GM19025 (cell line): Measurements from ENCODE around the gene NCF4.

Source experiments
- ATAC-seq: cut with Tn5 transposase; IDR thresholded peaks from one replicate; pipeline ENCODE4 v1.9.1; 2021; ENCODE audit warnings: mild to moderate bottlenecking, low read depth, moderate library complexity; ENCODE audit not compliant: unreplicated experiment

NCF4 gene

DNA sequence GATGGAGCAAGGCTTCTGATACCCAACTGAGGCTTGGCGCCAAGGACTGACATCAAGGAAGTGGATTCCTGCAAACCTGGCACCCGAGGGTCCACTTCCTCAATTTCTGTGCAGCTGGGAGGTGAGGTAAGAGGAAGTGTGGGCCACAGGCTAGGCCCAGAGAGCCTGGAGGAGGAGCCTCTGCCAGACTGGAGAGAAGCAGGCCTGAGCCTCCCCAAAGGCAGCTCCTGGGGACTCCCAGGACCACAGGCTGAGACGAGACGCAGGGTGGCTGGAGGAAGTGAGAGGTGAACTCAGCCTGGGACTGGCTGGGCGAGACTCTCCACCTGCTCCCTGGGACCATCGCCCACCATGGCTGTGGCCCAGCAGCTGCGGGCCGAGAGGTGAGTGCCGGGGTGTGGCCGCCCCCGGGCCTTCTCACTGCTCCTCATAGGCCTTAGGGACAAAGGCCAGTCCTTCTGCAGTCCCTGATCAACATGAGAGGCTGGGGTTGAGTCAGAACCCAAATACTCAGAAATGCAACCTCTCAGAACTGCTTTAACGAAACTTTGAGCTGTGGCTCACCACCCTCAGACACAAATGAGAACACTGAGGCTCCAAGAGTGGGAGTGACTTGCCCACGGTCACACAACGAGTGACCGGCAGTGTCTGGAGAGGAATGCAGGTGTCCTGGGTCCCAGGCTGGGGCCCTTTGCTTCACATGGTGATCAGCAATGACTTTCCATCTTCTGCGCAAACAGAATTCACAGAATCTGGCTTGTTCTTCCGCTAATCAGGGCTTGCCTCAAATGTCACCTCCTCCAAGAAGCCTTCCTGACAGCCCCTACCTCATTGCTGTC lies at the start of gene NCF4:
Gene NCF4, plus strand, starts transcription at position 186 of the 839 bp plus-strand sequence. Its CDS starts 166 bp downstream, at position 352.
- peak; percentile 75 for ATAC-seq

DNA sequence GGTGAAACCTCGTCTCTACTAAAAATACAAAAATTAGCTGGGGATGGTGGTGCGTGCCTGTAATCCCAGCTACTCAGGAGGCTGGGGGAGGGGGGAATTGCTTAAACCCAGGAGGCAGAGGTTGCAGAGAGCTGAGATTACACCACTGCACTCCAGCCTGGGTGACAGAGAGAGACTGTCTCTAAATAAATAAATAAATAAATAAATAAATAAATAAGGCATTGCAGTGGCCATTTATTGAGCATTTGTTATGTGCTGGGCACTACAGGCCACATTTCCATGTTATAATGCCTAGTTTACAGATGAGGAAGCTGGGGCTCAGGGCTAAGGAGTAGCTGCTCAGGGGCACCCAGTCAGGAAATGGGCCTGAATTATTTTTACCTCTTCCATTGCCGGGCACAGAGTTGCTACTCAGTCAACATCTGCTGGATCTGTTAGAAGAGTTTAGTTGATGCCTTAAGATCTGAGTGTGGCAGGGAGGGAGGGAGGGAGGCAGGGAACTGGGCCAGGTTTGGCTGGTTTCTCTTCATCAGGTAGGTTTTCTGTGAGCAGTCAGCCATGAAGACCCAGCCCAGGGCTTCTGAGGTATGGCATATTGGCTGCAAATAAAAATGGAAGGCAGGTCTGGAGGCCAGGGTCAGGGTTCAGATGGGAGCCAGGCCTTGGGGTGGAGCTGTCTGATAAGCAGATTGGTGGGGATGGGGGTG lies 49.6 kb upstream of the NCF4 start:
- ATAC-seq = no peak

DNA sequence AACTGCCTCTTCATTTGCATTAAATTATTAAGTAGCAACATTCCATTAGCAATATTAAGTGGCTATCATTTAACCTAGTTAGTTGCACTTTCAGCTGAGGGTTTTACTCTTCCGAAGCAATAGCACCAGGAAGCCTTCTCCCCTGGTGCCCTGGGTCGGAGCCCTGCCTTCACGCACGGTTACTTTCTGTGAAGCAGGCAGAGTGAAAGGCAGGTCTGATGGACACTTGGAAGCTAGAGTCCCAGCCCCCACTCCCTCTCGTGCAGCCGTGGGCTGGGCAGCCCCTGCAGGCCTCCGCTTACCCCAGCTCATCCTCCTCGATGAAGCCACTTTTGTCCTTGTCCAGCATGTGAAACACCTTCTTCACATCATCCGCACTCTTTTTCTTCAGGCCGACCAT lies 46.0 kb upstream of the NCF4 start:
- ATAC-seq = no peak

DNA sequence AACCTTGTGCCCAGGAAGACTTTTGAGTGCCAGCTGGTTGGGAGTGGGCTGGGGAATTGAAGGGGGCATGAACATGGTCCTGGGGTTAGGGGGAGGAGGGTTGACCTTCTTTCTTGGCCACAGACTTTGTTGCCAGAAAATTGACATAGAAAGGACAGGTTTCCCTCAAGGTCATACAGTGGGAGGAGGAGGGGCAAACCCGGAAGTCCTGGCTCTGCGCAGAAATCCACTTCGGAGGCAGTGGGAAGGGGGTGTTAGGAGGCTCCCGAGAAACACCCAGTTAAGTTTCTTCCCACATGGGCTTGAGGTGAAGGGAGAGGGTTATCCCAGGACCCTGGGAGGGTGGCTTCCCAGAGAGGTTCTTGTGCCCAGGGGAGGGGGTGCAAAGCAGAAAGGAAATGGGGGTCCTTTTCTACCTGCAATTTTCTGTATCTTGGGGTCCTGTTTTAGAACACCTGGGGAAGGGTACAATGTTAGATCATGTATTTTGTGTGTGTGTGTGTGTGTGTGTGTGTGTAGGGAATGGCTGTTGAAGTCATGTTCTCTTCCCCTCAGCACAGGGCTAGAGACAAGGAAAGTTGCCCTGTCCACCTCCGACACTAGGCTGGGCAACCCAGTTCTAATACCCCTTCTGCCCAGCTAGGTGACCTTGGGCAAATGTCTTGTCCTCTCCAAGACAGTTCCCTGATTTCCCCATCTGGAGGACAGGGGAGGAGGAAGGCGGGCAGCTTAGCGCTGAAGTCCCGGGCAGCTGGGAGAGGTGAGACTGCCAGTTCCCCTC lies 45.1 kb upstream of the NCF4 start:
- no peak for ATAC-seq

DNA sequence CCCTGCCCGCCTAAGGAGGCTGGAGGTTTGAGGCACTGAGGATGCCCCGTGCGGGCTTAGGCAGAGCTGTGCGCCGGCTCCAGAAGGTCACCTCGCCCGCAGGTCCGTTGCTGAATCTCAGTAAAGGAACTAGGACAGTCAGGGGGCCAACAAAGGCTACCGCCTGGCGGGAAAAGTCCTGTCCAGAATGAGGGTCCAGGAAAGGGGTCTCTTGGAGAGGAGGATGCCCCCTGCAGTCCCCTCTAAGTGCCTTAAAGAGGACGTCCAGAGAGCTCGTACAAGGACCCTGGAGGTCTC lies 44.5 kb upstream of the NCF4 start:
- ATAC-seq = no peak

DNA sequence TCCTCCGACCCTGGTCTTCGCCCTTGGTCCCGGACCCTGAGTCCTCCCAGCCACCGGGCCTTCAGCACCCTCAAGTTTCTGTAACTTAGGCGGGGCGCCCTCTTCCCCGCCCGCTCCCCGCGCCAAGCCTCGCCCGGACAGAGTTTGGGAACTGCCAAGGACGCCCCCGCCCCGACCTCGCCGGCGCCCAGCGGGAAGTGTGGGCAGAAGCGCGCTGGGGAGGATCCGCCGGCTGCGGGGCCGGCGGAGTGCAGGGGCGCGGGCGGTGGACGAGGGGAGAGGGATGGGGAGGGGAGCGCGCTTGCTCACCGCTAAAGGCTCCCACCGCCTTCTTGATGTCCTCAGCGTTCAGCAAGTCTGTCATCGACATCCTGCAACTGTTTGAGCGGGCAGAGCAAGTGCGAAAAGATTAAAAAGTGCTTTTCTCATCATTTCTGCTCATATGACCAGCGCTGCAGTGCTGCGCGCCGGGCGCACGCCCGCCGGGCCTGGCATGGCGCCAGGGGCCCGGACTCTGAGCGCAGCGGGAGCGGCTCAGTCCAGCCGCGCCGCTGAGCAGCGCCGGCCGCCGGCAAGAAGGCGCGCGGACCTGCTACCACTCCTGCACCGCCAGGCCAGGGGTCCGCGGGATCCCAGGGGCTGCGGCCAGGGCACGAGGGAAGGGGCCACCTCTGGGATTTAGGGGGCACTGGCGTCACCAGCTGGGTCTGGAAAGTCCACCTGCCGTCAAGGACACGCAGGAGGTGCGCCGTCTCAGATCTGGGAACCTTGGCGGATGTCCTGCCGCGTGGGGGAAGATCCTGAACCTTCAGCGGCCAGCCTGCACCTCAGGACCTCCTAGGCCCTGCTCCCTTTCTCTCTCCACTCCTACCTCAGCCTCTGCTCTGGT lies 43.9 kb upstream of the NCF4 start, which contains the start of gene PVALB:
Gene PVALB, minus strand, starts transcription at position 400 of the 889 bp plus-strand sequence. Its CDS starts 30 bp downstream, at position 370.
- no peak for ATAC-seq

DNA sequence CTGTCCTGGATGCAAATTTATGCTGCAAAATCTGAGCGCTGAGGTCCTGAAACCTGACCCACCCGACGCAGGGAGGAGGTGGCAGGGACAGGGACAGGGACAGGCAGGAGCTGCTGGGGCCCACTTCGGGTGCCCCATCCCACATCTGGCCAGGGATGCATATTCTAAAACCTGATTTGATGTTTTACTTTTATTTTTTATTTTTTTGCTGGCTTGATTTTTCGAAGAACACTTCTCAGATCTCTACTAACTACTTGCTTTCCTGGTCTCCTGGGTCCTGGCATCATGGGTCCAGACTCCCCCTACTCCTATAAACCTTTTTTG lies 43.3 kb upstream of the NCF4 start:
- ATAC-seq = no peak

DNA sequence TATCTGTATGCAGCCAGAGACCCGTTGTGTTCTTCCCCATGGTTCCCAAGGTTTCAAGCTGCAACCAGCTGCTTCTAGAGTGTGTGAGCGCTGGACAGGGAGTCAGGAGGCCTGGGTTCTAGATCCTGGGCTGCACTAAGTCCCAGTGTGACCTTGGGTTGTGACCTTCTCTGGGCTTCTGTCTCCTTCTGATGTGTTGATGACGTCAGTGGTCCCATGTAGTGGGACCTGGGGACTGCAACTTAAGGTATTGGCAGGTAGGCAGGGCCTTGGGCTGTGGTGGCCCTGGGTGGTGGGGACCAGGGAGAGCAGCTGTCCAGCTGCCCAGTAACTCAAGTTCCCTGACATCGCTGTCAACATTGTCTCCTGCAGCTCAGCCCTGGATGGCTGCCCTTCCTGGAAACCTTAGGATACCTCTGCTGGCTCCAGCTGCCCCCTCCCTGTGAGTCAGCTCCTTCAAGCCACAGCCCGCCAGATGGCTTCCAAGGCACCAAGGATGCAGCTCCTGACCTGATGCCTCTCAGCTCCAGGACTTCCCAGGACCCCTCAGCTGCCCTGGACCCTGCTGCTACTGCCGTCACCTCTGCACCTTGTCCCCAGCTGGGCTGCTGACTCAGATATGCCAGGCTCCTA lies 42.7 kb upstream of the NCF4 start:
- no peak for ATAC-seq

DNA sequence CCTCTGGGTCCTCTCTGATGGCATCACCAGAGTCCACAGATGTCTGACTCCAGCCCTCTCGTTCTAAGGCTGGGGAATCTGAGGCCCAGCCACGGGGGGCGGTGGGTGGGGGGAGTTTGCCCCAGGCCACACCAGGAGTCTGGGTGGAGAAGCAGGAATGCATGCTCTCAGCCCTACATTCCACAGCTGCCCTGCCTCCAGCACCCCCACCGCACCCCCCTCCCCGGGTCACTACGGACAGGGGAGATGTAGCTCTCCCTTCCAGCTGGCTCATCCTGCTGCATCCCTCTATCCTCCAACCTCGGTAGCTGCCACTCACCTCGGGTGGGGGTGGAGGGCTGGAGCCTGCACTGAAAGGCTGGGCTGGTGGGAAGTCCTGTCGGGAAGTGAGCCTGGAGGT lies 41.7 kb upstream of the NCF4 start:
- ATAC-seq = no peak

DNA sequence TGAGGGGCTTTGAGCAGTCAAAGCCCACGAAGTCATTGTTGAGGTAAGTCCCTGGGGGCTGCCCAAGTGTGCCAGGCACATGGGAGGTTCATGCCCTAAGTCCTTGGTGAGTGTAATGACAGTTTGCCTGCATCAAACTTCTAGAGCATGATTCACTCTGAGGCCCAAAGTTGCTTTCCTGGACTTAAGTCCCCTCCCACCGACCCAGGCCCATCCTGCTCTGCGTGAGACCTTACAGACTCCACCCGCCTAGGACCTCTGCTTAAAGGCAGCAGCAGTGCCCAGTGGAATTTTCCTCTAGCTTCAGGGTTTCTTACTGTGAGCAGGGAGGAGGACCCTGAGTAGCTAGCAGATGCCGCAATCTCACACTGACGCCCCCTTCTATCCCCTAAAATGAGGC lies 38.2 kb upstream of the NCF4 start:
- ATAC-seq = no peak

DNA sequence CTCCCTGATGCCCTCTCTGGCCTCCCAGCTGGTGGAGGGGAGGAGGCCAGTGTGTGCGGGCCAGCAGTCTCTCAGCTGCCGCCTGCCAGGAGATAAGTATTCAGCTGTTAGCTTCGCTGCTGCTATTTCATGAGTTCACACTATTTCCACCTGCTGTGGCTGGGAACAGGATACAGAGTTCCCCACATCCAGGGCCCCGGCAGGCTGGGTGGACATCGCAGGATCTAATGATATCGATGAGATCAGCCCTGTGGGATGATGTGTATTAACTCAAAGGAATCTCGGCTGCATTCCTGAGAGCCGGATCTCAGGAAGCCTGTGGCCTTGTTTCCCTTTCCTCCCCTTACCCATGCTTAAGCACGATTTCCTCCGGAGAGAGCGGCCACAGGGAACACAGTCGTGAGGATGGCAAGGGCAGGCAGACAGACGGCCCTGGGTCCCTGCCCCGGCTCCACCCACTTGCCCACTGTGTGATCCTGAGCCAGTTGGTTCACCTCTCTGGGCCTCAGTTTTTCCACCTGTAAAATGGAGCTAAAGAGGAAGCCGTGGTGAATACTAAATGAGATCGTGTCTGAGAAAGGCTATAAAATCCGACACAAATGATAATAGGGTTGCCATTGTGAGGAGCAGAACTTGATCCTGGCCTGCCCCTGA lies 37.5 kb upstream of the NCF4 start:
- ATAC-seq = no peak

DNA sequence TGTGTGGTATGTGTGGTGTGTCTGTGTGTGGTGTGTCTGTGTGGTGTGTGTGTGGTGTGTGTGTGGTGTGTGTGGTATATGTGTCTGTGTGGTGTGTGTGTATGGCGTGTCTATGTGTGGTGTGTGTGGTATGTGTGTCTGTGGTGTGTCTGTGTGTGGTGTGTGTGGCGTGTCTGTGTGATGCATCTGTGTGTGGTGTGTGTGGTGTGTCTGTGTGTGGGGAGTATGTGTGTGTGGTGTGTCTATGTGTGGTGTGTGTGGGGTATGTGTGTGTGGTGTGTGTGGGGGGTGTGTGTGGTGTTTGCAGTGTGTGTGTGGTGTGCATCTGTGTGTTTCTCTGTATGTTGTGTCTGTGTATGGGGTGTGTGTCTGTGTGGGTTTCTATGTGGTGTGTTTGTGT lies 36.2 kb upstream of the NCF4 start:
- no peak for ATAC-seq

DNA sequence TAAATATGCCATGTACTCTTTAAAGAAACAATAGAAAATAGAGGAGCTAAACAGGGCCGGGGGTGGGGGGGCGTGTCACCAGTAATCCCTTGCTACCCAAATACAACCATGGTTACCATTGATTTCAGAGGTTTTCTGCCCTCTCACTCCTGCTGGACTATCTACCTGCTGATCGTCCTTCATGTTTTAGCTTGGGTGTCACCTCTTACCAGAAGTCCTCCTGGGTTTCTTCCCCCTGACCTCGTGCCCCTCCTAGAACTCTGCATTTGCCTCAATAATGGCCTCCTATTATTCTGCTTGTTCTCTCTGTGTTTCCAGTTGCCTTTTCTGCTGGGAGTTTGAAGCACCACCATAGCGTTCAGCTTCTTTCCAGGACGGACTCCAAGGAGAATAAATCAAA lies 34.5 kb upstream of the NCF4 start:
- ATAC-seq = no peak

DNA sequence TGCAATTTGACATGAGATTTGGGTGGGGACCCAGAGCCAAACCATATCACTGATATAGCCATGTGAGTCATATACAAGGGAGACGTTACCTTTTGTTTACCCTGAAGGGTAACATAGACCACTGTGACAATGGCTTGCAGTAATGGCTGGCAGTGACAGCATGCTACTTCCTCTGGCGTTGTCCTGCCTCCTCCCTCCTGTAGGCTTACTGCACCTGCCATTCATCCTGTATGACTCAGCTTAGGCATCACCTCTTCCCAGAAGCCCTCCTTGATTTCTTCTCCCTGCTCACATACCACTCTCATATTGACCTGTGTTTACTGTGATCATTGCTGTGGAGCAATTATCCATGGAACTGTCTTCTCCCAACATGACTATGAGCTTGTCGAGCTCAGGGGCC lies 32.0 kb upstream of the NCF4 start:
- ATAC-seq = no peak

DNA sequence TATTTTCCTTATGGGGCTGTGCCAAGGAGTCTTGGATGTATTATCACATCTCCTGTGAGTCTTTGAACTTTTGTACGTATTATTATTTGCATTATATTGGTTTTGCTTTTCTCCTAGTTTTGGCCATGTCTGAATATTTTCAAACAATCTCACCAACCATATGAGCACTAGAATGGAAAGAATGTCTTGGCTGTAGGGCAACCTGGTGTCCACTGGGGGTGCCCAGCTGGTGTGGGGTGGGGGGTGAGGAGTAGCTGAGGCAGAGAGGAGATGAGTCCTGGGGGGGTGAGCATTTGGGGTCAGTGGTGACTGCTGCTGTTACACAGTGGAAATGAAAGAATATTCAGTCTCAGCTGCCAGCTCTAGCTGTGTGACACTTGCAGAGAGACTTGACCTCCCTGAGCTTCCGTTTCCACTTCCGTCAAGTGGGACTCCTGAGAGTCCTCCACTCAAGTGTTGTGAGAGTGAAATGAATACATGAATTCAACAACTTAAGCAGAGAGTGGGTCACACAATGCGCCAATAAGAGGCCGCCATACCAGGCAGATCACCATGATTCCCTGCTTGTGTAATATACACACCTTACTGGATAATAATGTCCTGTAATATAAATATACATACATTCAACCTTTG lies 31.3 kb upstream of the NCF4 start:
- no peak for ATAC-seq

DNA sequence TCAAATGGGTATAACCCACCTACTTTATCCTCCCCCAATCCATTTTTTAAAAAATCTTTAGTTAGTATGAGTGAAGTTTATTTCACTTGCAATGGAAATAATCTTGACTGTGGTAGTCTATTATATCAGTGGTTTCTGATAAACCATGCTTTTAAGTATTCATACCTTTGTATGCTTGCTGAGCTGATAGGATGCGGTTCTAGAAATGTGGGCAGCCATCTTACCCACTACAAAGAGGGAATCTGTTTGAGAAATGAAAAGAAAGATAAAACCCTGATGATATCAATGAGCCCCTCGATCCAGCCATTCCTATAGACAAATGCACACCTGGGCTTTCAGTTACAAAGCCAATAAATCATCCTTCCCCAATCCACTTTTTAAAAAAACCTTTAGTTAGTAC lies 30.2 kb upstream of the NCF4 start:
- ATAC-seq = no peak

DNA sequence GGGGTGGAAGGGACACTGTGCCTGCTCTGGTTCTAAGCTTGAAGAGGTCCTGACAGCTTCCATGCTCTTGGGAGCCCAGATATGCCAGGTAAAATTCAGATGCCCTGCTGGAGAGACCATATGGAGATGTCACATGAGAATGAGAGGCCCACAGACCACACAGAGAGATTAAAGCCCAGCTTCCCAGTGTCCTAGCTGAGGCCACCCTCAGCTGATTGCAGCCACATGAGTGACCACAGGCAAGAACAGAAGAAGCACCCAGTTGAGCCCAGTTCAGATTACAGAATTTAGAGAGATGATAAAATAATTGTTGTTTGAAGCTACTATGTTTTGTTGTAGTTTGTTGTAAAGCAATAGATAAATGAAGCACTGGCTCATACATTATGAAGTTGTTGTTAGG lies 29.6 kb upstream of the NCF4 start:
- ATAC-seq = no peak

DNA sequence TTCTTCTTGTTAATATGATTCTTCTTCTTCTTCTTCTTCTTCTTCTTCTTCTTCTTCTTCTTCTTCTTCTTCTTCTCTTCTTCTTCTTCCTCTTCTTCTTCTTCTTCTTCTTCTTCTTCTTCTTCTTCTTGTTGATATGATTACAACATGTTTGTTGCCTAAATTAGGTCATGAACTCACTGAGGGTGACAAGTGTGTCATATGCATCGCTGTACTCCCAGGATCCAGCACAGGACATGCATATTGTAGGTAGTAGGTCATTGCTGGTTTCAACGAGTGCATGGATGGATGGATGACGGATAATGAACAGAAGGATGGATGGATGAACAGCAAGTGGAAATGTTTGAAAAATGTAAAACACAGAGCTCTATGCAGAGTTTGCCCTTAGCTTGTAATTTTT lies 29.1 kb upstream of the NCF4 start:
- no peak for ATAC-seq

DNA sequence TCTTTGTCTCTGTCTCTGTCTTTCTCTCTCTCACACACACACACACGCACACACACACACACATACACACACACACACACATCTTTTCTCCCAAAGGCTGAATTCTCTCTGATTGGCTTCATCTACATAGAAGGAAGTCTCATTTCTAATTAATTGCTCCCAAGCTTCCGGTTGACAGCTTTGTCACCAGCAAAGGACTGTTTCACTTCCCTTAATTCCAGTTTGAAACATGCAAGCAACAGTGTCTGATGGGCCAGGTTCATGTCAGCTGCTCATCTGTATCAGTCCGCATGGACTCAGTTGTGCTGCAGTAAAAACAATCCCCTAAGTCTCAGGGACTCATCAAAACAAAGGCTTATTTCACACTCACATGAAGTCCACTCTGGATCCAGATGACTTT lies 27.7 kb upstream of the NCF4 start:
- no peak for ATAC-seq
